GM15510 (cell line): ENCODE measurements around the gene TTLL3.

Source experiments
- POLR2A ChIP-seq: IDR thresholded peaks from 3 replicates; pipeline ENCODE4 v1.6.1; 2011; ENCODE audit warnings: borderline replicate concordance; ENCODE audit not compliant: insufficient read length; ENCODE audit errors: extremely low read depth

The TTLL3 gene

DNA sequence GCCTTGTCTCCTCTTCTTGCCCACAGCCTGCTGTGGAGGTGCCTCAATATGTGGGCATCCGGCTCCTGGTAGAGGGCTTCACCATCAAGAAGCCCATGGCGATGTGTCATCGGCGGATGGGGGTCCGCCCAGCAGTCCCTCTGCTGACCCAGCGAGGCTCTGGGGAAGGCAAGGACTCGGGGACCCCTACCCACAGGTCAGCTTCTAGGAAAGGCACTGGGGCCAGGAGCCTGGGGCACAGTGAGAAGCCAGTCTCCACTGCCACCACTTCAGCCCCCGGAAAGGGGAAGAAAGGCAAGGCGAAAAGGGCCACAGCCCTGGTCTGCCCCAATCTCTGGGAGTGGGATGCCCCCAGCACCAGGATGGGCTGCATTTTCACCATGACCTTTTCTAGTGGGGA lies 23.0 kb downstream of the TTLL3 start:
- TF ChIP-seq POLR2A = no peak

DNA sequence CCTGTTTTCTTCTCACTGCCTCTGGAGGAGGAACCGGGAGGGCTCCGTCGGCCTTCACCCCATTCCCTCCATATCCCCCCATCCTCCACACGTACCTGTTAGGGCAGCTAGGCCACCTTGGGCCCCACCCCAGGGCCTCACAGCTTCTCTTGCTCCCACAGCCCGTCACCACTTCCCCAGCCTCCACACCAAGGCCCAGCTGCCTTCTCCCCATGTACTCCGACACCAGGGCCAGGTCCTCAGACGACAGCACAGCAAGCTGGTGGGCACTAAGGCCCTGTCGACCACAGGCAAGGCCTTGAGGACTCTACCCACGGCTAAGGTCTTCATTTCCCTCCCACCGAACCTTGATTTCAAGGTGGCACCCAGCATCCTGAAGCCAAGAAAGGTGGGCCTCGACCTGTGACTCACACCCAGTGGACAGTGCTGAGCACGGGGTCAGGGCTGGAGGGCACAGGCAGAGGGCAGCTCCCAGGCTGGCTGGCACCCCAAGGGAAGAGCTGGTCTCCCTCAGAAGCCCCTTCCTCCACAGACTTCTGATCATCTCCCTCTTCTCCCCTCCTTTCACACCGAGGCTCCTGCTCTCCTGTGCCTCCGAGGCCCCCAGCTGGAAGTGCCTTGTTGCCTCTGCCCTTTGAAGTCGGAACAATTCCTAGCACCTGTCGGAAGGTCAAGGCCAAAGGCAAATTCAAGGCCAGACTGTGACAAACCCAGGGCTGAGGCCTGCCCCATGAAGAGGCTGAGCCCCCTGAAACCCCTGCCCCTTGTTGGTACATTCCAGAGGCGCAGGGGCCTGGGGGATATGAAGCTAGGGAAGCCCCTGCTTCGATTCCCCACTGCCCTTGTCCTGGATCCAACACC lies 24.7 kb downstream of the TTLL3 start:
- no peak for TF ChIP-seq POLR2A

DNA sequence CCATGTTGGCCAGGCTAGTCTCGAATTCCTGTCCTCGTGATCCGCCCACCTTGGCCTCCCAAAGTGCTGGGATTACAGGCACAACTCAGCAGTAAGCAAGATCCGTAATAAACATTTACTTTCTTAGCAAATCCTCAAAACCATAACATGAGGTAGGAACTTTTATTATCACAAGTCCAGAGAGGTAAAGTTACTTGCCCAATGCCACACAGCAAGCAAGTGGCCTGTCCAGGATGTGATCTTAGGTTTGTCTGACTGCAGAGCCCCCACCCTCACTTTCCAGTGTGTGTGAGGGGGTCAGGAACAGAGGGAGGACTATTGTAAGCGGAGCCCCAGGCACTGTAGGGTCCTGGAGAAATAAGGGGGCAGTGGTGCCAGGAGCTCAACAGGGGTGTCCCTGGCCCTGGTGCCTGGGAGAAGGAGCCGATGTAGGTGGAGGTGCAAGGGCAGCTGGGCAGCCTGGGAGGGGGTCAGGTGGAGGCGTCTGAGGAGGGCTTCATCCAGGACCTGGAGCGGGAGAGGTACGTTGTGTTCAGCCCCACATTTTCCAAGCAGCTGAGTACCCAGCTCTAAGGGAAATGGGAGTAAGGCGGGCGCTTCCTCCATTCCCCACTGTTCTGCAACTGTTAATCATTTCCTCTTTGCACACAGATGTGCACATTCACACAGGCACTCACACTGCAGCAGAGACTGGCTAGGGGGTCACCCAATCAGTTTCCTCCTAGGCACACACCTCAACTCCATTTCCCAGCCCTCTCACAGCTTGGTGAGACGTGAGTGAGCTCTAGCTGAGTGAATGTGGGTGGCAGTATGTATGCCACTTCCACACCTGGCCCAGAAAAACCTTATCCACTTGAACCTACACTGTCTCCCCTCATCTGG lies 27.9 kb downstream of the TTLL3 start:
- TF ChIP-seq POLR2A = no peak

DNA sequence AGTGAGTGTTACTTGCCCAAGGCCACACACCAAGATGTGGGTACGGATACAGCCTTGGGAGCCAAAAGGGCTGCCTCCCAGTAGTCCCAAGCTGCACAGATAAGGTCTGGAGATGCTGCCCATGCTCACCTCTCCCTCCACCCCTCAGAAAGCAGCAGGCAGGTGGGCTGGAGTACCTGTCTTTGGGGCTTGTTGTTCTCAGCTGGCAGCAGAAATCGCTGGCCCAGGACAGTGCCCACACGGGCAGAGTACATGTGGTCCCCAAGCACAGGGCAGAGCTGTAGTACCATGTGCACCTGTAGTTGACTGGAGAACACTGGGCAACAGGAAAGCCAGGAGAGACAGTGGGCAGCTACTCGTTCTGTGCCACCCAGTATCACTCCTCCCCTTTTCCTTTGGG lies 28.8 kb downstream of the TTLL3 start:
- no peak for TF ChIP-seq POLR2A

DNA sequence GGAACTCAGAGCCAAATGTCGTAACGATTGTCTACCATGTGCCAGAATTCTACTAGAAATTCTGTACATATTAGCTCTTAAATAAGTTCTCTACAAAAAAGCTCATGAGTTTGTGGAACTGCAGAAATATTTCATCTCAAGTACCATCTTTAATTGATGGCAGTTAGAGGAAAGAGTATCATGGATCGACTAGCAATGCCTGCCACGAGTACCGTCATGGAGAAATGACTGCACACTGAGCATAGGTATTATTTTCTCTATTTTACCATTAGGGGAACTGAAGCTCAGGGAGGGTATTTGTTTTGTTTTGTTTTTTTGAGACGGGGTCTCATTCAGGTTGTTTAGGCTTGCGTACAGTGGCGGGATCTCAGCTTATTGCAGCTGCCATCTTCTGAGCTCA lies 31.0 kb downstream of the TTLL3 start:
- TF ChIP-seq POLR2A = no peak

DNA sequence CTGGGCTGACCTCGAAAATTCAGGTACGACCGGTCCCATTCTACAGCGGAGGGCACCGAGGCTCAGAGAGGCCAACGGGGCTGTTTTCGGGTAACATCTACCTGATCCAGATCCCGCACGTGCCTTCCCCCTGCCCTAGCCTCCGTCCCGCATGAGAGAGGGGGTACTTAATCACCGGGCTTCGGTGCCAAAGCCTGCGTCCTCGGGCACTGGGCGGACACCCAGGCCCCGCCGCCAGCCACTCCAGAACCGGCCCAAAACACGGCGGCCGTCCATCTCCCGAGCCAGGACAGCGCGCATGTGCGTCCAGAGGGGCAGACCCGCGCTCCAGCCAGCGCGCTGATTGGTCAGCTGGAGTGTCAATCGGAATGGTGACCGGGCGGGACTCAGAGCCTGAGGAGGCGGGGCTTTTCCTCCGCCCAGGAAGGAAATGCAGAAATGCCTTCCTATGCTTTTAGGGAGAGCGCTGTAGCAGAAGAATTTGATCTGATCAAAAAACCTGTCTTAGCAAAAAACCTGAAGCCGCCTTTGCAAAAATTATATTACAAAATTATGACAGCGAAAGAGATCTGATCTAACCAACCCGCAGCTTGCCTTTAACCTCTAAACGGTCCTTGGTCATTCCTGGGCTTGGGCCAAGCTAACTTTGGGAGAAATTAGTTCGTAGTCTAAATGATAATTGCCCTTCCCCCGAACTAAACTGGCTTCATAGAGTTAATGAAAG lies 33.8 kb downstream of the TTLL3 start, which contains the start of gene RPUSD3:
Gene RPUSD3, minus strand, starts transcription at position 294 of the 724 bp plus-strand sequence. Its CDS starts 18 bp downstream, at position 276.
- peak; percentile 84 for TF ChIP-seq POLR2A

DNA sequence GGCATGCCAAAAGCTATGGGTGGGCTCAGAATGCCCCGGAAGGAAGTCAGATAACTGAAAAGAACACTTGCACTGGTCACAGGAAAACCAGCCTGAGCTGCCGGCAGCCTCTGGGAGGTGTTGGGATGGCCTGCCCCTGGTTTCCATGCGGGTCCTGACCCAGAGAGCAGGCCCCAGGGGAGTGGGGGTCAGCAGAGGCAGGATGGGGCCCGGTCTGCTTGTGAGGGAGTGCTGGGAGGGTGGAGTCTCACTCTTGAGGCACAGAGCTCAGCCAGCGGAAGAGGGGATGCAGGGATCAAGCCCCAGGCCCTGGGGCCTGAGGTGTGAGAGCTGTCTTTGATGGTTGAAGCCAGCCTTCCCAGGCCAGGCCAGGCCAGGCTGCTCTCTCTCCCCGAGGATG lies 36.2 kb downstream of the TTLL3 start:
- TF ChIP-seq POLR2A = no peak

DNA sequence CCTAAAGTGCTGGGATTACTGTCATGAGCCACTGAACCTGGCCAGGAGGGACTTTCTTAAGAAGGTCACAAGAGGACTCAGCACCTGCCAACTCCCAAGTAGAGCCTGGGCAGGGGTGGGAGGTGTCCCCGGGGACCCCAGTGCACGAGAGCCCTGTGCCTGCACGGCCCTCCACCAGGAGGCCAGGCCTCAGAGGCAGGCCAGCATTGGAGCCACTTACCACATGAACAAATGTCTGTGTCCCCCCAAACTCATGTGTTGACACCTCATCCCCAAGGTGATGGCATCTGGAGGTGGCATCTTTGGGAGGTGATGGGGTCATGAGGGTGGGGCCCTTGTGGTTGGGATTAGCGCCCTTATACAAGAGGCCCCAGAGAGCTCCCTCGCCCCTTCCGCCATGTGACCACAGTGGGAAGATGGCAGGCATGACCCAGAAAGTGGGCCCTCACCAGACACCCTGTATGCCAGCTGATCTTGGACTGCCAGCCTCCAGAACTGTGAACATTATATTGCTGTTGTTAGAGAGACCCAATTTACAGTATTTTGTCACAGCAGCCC lies 36.9 kb downstream of the TTLL3 start:
- no peak for TF ChIP-seq POLR2A

DNA sequence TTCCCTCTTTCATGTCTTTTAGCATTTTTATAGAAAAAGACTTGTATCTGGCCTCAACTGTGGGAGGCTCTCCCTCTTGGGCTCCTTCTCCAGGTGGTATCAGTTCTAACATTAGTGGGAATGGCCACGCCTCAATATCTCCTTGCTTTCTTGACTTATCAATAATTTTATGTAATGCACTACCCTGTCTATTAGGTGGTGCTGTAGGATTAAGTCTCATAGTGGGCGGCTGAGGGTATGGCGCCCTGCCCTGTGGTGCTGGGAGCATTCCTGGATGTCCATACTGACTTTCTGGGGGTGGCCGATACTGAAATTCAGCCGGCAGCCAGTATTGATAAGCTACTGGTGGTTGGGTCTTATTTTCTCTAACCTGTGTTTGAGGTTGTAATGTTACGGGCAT lies 42.5 kb downstream of the TTLL3 start:
- TF ChIP-seq POLR2A = no peak

DNA sequence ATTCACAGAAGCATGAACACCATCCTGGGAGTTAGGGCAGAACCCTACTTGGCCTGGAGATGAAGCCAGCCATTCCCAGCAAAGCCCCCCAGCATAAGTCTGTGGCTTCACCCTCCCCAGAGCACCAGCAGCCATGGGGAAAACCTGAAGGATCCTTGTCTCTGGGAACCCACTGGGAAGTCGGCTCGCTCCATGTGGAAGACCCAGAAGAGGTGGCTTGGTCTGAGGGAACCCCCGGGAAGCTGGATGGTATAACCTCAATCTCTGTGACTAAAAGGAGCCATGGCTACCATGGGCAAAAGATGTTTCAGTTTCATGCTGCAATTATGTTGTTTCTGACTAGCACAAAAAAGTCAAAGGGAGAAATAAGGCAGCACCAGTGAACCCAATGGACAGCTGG lies 45.5 kb downstream of the TTLL3 start:
- TF ChIP-seq POLR2A = no peak

DNA sequence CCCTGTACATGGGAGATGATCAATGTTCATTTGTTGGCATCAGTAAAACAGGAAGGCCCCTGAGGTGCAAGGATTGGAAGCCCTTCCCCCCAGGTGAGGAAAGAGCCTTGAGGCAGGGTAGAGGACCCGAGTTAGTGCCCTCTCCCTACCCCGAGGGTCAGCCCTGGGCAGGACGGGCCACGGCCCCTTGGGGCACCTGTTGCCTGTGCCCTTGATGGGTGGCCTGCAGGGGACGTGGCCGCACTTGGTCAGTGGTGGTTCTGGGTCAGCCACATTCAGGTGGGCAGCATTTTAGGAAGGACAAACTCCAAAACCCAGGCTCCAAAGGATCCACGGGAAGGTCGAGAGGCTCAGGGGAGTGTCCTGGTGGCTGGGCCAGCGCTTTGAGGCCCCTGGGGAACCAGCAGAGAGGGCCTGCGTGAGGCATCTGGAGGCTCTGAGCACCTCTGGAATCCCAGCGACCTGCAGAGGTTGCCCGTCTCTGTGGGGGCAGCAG lies 49.5 kb downstream of the TTLL3 start:
- no peak for TF ChIP-seq POLR2A

DNA sequence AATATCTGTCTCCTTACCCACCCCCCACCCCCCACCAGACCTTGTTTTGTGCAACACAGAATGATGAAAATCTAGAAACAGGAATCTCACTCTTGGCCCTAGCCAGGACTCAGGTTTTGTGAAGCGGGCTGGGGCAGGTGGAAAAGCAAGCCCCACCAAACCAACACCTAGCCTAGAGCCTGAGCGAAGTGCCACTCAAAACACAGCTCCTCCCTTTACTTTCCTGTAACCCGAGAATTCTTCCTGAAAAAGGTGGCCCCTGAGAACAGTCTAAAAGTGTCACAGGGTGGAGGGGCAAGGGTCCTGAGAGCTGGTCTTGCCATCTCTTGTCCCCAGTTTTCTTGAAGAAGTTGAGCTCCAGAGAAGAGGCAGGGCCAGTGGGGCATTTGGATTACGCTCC lies 51.1 kb downstream of the TTLL3 start:
- TF ChIP-seq POLR2A = no peak

DNA sequence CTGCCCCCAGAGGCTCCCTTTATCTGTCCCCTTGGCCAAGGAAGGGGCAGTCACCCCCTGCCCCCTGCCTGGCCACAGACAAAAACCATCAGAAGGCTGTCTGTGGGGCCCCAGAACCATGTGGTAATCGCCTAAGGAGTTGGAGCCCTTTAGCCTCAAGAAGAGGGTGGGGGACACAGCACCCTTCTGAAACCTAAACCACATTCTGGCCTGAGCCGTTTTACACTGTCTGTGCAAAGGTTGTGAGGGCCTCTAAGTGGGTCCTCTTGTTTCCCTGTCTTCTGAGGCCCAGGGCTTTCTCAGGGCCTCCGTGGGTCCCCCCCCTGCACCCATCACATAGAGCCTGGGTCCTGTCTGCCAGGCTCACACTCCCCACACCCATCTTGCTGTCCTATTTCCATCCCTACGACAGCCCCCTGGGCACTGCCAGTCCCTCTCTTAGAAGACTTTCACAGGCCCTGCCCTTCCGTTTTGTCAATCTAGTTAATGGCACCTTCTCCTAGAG lies 51.6 kb downstream of the TTLL3 start:
- no peak for TF ChIP-seq POLR2A

DNA sequence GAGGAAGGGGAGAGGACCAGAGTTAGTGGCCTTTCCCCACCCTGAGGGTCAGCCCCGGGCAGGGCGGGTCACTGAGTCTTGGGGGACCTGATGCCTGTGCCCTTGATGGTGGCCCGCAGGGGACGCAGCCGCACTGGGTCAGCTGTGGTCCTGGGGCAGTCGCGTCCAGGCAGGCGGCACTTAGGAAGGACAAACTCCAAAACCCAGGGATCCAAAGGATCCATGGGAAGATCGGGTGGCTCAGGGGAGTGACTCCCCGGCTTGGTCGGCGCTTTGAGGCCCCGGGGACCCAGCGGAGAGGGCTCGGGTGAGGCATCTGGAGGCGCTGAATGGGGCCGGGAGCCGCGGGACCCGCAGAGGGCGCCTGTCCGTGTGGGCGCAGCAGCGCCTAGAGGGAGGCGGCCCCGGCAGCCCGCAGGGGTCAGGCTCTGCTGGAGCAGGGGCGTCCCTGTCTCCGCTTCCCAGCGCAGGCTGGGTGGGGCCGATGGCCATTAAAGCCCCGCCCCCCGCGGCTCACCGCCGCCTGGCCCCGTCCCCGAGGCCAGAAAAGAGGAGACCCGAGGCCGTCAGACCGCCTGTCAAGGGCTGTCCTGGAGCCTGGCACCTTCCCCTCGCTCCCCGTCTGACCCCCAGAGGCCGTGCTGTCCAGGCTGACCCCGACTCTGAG lies 52.5 kb downstream of the TTLL3 start:
- TF ChIP-seq POLR2A = no peak
